Bronchial epithelial cell (primary cell): ENCODE measurements around the gene ERBB4. TPM values are rescaled to one million over a fixed set of nuclear protein-coding genes. Genes with fewer than 3 reads are reported as not detected.

Experiments used
- DNase-seq: peaks from one replicate; pipeline ENCODE4 v3.0.0-alpha.2; 2010; ENCODE audit warnings: low read depth
- FAIRE-seq: peaks from 2 replicates; lab custom pipeline; 2011; peaks lifted over from hg19 to GRCh38; lab: Jason Lieb, UNC
- H3K27me3 ChIP-seq: 2 replicates; pipeline ENCODE4 v1.5.1; 2011; ENCODE audit warnings: low read length; ENCODE audit not compliant: control insufficient read depth, insufficient read depth
- H3K36me3 ChIP-seq: 2 replicates; pipeline ENCODE4 v1.5.1; 2011; ENCODE audit warnings: low read length; ENCODE audit not compliant: control insufficient read depth, insufficient read depth
- H3K4me3 ChIP-seq: 2 replicates; pipeline ENCODE4 v1.5.1; 2011; ENCODE audit warnings: mild to moderate bottlenecking, low read depth, low read length, control low read depth
- total RNA-seq: library from RNA; depleted of rRNA; stranded (reverse); fragments of >200 nt; gene quantifications from 2 replicates; pipeline ENCODE4 v1.2.1, GENCODE V29; 2014
- TF ChIP-seq, protein P1 (sequence below): IDR thresholded peaks from 2 replicates; pipeline ENCODE4 v1.5.1; 2011; ENCODE audit warnings: mild to moderate bottlenecking, moderate library complexity, low read length, control low read depth, inconsistent platforms; ENCODE audit not compliant: insufficient read depth, severe bottlenecking

Gene ERBB4
- total RNA-seq, 1 donor from 2014 or later: under 0.01 TPM

GRCh38 chr2:212028798-212029394, 509.7 kb downstream of the ERBB4 start:
- FAIRE-seq: no peak
- no peaks in the 10 kb centered on the region for H3K27me3 ChIP-seq
- H3K36me3 ChIP-seq: no peaks in the 10 kb centered on the region
- TF ChIP-seq, protein P1, sequence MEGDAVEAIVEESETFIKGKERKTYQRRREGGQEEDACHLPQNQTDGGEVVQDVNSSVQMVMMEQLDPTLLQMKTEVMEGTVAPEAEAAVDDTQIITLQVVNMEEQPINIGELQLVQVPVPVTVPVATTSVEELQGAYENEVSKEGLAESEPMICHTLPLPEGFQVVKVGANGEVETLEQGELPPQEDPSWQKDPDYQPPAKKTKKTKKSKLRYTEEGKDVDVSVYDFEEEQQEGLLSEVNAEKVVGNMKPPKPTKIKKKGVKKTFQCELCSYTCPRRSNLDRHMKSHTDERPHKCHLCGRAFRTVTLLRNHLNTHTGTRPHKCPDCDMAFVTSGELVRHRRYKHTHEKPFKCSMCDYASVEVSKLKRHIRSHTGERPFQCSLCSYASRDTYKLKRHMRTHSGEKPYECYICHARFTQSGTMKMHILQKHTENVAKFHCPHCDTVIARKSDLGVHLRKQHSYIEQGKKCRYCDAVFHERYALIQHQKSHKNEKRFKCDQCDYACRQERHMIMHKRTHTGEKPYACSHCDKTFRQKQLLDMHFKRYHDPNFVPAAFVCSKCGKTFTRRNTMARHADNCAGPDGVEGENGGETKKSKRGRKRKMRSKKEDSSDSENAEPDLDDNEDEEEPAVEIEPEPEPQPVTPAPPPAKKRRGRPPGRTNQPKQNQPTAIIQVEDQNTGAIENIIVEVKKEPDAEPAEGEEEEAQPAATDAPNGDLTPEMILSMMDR: no peak
- DNase-seq: no peak
- no peak overlapping the region for H3K4me3 ChIP-seq

DNA sequence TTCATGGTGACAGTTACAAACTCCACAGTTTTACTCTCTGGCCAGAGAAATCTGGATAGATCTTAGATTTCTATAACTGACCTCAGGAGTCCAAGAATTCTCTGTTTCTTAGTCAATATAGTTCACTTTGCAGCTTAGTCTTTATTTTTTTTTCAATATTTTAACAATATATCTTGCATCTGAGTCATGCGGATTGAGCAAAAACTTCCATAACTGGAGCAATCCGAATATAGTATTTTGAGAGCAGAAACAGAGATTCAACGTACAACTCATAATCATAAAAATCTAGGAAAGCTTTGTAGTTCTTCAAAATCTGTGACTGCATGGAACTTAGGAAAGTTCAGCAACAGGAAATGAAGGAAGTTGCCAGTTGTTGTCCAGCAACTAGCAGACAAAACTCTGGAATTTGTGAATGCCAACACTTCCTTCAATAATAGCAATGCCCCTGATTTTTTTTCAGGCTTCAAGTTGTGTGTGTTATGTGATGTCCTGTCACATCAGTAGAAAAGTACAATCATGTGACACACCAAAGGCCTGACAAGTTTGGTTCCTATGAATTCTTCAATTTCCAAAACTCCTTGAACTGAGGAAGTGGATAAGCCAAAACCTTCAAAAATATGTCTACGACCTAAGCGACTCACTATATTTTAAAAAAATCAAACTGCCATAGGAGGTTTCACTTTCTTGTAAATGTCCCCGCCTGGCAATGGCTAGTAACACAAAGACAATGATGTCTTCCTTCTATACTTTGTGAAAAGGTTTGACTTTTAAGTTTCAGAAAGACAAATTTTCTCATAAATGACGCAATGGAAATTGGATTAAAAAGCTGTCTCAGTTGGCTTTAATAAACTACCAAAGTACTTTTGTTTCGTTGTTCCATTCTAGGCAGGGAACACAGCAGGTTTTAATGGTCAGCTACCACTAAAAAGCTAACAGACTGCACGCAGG, 510.6 kb downstream of the ERBB4 start:
- Histone ChIP-seq H3K36me3 (no peaks in the 10 kb centered on the region), H3K27me3 (no peaks in the 10 kb centered on the region), H3K4me3 (no peak overlapping the region)
- TF ChIP-seq, protein P1: no peak
- DNase-seq: no peak
- FAIRE-seq: no peak

DNA sequence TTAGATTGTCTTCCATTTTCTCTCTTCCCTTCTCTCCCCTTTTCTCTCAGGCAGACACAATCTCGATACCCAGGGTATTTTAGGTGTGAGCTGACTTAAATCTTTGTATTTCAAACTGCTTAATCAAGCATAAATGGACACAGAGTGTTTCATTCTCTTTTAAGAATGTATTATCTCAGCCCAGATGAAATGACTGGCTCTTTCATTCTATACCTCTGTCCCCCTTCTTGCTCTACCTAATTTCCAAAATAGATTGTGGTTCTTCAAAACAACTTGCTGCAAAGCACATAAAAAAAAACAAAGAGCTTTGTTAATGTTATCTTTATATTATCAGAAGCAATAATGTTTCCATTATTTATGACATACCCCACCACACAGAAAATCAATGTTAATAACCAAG, 514.6 kb downstream of the ERBB4 start:
- H3K4me3 ChIP-seq: no peak overlapping the region
- H3K27me3 ChIP-seq: no peaks in the 10 kb centered on the region
- H3K36me3 ChIP-seq: no peaks in the 10 kb centered on the region
- TF ChIP-seq, protein P1: no peak
- no peak for DNase-seq
- FAIRE-seq: no peak

DNA sequence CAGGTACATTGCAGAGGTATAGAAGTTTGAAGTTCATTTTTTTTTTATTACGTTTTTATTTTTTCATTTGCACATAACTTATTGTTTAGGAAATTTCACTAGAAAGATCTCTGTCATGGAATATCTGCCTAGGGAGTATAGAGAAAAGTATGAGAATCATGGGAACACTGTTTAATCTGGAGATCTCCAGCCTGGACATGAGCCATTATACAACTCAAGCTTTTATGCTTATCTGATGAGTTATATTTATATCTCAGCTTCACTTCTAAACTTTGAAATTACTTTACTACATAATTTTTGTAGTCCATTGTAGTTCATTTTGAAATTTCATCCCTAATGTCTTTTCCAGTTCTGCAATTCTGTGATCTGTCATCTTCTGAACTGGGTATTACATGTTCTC, 515.6 kb downstream of the ERBB4 start:
- no peak overlapping the region for H3K4me3 ChIP-seq
- FAIRE-seq: no peak
- TF ChIP-seq, protein P1: no peak

DNA sequence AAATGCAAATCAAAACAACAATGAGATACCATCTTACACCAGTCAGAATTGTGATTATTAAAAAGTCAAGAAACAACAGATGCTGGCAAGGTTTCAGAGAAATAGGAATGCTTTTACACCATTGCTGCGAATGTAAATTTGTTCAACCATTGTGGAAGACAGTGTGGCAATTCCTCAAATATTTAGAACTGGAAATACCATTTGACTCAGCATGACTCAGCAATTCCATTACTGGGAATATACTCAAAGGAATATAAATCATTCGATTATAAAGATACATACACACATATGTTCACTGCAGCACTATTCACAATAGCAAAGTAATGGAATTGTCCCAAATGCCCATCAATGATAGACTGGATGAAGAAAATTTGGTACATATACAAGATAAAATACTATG, 516.7 kb downstream of the ERBB4 start:
- H3K4me3 ChIP-seq: no peak overlapping the region
- DNase-seq (peak; percentile 76), FAIRE-seq (no peak)
- no peaks in the 10 kb centered on the region for H3K27me3 ChIP-seq
- TF ChIP-seq, protein P1: no peak
- H3K36me3 ChIP-seq: no peaks in the 10 kb centered on the region

More for the DNA sequence above, 515.6 kb downstream of the ERBB4 start:
- no peak for DNase-seq
- H3K36me3 ChIP-seq: no peaks in the 10 kb centered on the region
- no peaks in the 10 kb centered on the region for H3K27me3 ChIP-seq
